Measurements from ENCODE around the gene VPS13D.

DNA sequence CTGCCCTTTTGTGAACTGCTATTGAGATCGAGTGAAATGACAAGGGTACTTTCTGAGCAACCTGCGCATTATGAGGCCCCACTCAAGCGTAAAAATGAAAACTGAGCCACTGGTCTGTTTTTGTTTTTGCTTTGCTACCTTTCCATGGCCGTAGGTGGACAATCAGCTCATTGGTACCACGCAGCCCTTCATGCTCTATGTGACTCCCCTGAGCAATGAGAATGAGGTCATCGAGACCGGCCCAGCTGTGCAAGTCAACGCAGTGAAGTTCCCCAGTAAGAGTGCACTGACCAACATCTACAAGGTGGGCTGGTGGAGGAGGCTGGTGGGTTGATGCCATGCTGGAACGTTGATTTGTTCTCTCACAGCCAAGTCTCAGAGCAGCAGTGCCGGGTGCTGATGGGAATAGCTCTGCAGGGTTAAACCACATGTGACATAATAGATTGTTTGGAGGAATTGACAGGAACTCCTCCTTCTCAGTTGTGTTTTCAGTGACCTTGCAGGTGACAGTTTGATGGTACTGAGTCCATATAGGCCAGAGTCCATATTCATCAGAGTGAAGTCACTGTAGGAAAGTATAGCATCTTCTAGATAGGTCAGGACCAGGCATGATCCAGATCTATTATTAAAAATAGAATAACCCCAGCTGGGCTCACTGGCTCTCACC, 170.3 kb downstream of the VPS13D start:
- TF ChIP-seq POLR2A (IDR thresholded peaks at IDR 0.05; ENCODE audit: low read depth, low read length) (no peak), CTCF (conservative IDR thresholded peaks at IDR 0.05; ENCODE audit: low read depth, low read length) (no peak)
